ENCODE data around the gene PITRM1. TPM values are rescaled to one million over a fixed set of nuclear protein-coding genes. Genes with fewer than 3 reads are reported as not detected.

The PITRM1 gene
- total and polyA plus RNA-seq, 2 donors (not counting 3 experiments of a cell fraction or from before 2014, with no cell fraction given), result 83.2 to 145 TPM

GRCh38 chr10:3150961-3151360, 21.6 kb downstream of the PITRM1 start:
- no peaks in the 10 kb centered on the region for H3K79me2 ChIP-seq (ENCODE audit: control insufficient read depth, insufficient read depth, low read length)
- no peak for TF ChIP-seq MYC (IDR thresholded peaks at IDR 0.05; ENCODE audit: low read depth, low read length)
- TF ChIP-seq GATA2 (IDR thresholded peaks at IDR 0.05; ENCODE audit: insufficient read depth, insufficient read length, low read depth, low read length), result no peak
- TF ChIP-seq, protein P1, sequence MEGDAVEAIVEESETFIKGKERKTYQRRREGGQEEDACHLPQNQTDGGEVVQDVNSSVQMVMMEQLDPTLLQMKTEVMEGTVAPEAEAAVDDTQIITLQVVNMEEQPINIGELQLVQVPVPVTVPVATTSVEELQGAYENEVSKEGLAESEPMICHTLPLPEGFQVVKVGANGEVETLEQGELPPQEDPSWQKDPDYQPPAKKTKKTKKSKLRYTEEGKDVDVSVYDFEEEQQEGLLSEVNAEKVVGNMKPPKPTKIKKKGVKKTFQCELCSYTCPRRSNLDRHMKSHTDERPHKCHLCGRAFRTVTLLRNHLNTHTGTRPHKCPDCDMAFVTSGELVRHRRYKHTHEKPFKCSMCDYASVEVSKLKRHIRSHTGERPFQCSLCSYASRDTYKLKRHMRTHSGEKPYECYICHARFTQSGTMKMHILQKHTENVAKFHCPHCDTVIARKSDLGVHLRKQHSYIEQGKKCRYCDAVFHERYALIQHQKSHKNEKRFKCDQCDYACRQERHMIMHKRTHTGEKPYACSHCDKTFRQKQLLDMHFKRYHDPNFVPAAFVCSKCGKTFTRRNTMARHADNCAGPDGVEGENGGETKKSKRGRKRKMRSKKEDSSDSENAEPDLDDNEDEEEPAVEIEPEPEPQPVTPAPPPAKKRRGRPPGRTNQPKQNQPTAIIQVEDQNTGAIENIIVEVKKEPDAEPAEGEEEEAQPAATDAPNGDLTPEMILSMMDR (IDR thresholded peaks at IDR 0.05; ENCODE audit: extremely low read depth in 1 of 2, insufficient read depth in 1 of 2, low read depth in 1 of 2, low read length in 2 of 2), result no peak
- no peak for TF ChIP-seq POLR2AphosphoS5 (IDR thresholded peaks at IDR 0.05; ENCODE audit: insufficient read depth, low read depth, low read length)
- no peak for TF ChIP-seq EZH2 (IDR thresholded peaks at IDR 0.05; ENCODE audit: borderline replicate concordance, low read depth, low read length, severe bottlenecking)
- no peak for TF ChIP-seq FOS (IDR thresholded peaks at IDR 0.05; ENCODE audit: borderline replicate concordance, insufficient read depth, low read length)
- no peak overlapping the region for H3K4me2 ChIP-seq (ENCODE audit: insufficient read depth, low read length)
- no TSS peak for BruUV-seq (replicated peaks)
- no peak overlapping the region for H2AFZ ChIP-seq (ENCODE audit: low read depth, low read length)
- no peaks in the 10 kb centered on the region for H3K27me3 ChIP-seq (ENCODE audit: control insufficient read depth in 2 of 2, insufficient read depth in 2 of 2, low read length in 2 of 2)
- H3K9me1 ChIP-seq (replicated peaks; ENCODE audit: control insufficient read depth, extremely low read depth, insufficient read depth, low read length), result no peaks in the 10 kb centered on the region
- FAIRE-seq (no peak), DNase-seq (ENCODE audit: low read depth, low spot score) (no peak)
- H3K9ac ChIP-seq (replicated peaks; ENCODE audit: extremely low read depth, insufficient read depth, low read length), result no peak overlapping the region
- CTCF ChIA-PET, result no interaction called here
- H3K4me1 ChIP-seq (ENCODE audit: control insufficient read depth, extremely low read depth, insufficient read depth, low read length), result no peaks in the 10 kb centered on the region
- POLR2A ChIA-PET, result no interaction called here
- no peak overlapping the region for H3K27ac ChIP-seq (ENCODE audit: insufficient read depth, low read depth, low read length)
- H4K20me1 ChIP-seq (replicated peaks; ENCODE audit: control insufficient read depth, extremely low read depth, insufficient read depth, low read length), result no peaks in the 10 kb centered on the region
- dilution Hi-C loops (cut with MboI; ENCODE audit: extremely low pct_ligation_motif_present, low sequenced_read_pairs) (no loop called here), intact Hi-C loops (cut with micrococcal nuclease) (no loop called here)
- H3K4me3 ChIP-seq (replicated peaks in 1 of 3; ENCODE audit: insufficient read depth in 1 of 3, low read depth in 1 of 3, low read length in 3 of 3), result no peak overlapping the region
- H3K36me3 ChIP-seq (ENCODE audit: control insufficient read depth in 2 of 2, extremely low read depth in 1 of 2, insufficient read depth in 2 of 2, low read length in 2 of 2), result peaks cover 26 to 54% of the 10 kb centered on the region in 2 experiments
- H3K9me3 ChIP-seq (replicated peaks; ENCODE audit: control insufficient read depth, insufficient read depth, low read length), result no peaks in the 10 kb centered on the region

GRCh38 chr10:3150366-3150765, 22.2 kb downstream of the PITRM1 start:
- Histone ChIP-seq H3K27me3 (ENCODE audit: control insufficient read depth in 2 of 2, insufficient read depth in 2 of 2, low read length in 2 of 2) (no peaks in the 10 kb centered on the region), H3K36me3 (ENCODE audit: control insufficient read depth in 2 of 2, extremely low read depth in 1 of 2, insufficient read depth in 2 of 2, low read length in 2 of 2) (peaks cover 26 to 55% of the 10 kb centered on the region in 2 experiments), H3K79me2 (ENCODE audit: control insufficient read depth, insufficient read depth, low read length) (no peaks in the 10 kb centered on the region), H3K4me3 (replicated peaks in 1 of 3; ENCODE audit: insufficient read depth in 1 of 3, low read depth in 1 of 3, low read length in 3 of 3) (no peak overlapping the region), H3K9ac (replicated peaks; ENCODE audit: extremely low read depth, insufficient read depth, low read length) (no peak overlapping the region), H4K20me1 (replicated peaks; ENCODE audit: control insufficient read depth, extremely low read depth, insufficient read depth, low read length) (no peaks in the 10 kb centered on the region), H3K4me2 (ENCODE audit: insufficient read depth, low read length) (no peak overlapping the region), H3K9me1 (replicated peaks; ENCODE audit: control insufficient read depth, extremely low read depth, insufficient read depth, low read length) (no peaks in the 10 kb centered on the region), H3K4me1 (ENCODE audit: control insufficient read depth, extremely low read depth, insufficient read depth, low read length) (no peaks in the 10 kb centered on the region), H3K9me3 (replicated peaks; ENCODE audit: control insufficient read depth, insufficient read depth, low read length) (no peaks in the 10 kb centered on the region), H3K27ac (ENCODE audit: insufficient read depth, low read depth, low read length) (no peak overlapping the region), H2AFZ (ENCODE audit: low read depth, low read length) (no peak overlapping the region)
- CTCF ChIA-PET, result no interaction called here
- FAIRE-seq (no peak), DNase-seq (ENCODE audit: low read depth, low spot score) (no peak)
- intact Hi-C loops (cut with micrococcal nuclease), result no loop called here
- BruUV-seq (replicated peaks), result no TSS peak
- POLR2A ChIA-PET, result no interaction called here
- dilution Hi-C loops (cut with MboI; ENCODE audit: extremely low pct_ligation_motif_present, low sequenced_read_pairs), result no loop called here
- TF ChIP-seq POLR2A (IDR thresholded peaks at IDR 0.05; ENCODE audit: low read depth, low read length) (no peak), MYC (IDR thresholded peaks at IDR 0.05; ENCODE audit: low read depth, low read length) (no peak), GATA2 (IDR thresholded peaks at IDR 0.05; ENCODE audit: insufficient read depth, insufficient read length, low read depth, low read length) (no peak), JUN (IDR thresholded peaks at IDR 0.05; ENCODE audit: borderline replicate concordance, insufficient read depth, insufficient read length, low read depth) (no peak), FOS (IDR thresholded peaks at IDR 0.05; ENCODE audit: borderline replicate concordance, insufficient read depth, low read length) (no peak)
- TF ChIP-seq, protein P2, sequence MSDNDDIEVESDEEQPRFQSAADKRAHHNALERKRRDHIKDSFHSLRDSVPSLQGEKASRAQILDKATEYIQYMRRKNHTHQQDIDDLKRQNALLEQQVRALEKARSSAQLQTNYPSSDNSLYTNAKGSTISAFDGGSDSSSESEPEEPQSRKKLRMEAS (IDR thresholded peaks at IDR 0.05; ENCODE audit: insufficient read depth, insufficient read length), result no peak
- TF ChIP-seq, protein P1 (IDR thresholded peaks at IDR 0.05; ENCODE audit: extremely low read depth in 1 of 2, insufficient read depth in 1 of 2, low read depth in 1 of 2, low read length in 2 of 2), result no peak

Measured in endothelial cell of umbilical vein (primary cell).